Caki2 (cell line): ENCODE results near the gene PRXL2C. TPM values are rescaled to one million over a fixed set of nuclear protein-coding genes. Genes with fewer than 3 reads are reported as not detected.
"Not testable (repeated sequence)": the region's sequence is repeated elsewhere in the genome, so short reads cannot be mapped to it uniquely, and the experiment has no call there.

Experiments
- DNase-seq: peaks from one replicate; pipeline ENCODE4 v3.0.0-alpha.2; 2015; ENCODE audit warnings: low read depth
- in situ Hi-C: cut with HindIII; loops from 2 replicates; pipeline ENCODE4 v1.10.0; 2016; ENCODE audit warnings: low sequenced_read_pairs, low pct_unique_long_range_greater_than_20kb, mixed read lengths
- total RNA-seq: library from RNA; depleted of rRNA; stranded (reverse); fragments of >200 nt; shearing (Covaris generic); gene quantifications from 2 replicates; pipeline ENCODE4 v1.2.3, GENCODE V29; 2014; ENCODE audit warnings: low replicate concordance; rRNA removed

PRXL2C gene, protein sequence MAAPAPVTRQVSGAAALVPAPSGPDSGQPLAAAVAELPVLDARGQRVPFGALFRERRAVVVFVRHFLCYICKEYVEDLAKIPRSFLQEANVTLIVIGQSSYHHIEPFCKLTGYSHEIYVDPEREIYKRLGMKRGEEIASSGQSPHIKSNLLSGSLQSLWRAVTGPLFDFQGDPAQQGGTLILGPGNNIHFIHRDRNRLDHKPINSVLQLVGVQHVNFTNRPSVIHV
- total RNA-seq, result 17.0 and 24.2 TPM in 2 replicates

DNA sequence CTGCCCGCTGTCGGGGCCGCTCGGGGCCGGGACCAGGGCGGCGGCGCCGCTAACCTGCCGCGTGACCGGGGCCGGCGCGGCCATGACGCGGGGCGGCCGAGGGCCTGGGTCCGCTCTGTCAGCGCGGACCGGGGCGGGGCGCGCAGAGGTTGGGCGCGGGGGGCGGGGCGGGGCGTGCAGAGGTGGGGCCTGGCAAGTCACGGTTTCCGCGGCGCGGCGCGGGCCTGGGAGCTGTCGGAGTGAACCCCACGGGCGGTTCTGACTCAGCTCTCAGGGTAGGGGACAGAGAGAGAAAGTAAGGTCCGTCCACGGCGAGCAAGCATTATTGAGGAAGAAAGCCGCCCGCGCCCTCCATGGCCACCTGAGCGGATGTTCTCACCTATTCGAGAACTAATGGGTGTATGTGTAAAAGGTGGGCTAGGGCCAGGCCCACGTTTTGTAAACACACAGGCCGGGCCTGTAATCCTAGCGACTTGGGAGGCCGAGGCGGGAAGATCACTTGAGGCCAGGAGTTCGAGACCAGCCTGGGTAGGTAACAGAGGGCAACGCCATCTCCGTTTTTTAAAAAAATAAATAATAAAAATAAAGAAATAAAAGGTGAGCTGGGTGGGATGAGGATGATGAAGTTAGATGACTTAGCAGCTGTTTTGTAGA lies at the start of gene PRXL2C:
Gene PRXL2C, minus strand, starts transcription at position 120 of the 654 bp plus-strand sequence. Its CDS starts 36 bp downstream, at position 84.
- in situ Hi-C loops, result no loop called here
- DNase-seq, result peak; percentile 67

DNA sequence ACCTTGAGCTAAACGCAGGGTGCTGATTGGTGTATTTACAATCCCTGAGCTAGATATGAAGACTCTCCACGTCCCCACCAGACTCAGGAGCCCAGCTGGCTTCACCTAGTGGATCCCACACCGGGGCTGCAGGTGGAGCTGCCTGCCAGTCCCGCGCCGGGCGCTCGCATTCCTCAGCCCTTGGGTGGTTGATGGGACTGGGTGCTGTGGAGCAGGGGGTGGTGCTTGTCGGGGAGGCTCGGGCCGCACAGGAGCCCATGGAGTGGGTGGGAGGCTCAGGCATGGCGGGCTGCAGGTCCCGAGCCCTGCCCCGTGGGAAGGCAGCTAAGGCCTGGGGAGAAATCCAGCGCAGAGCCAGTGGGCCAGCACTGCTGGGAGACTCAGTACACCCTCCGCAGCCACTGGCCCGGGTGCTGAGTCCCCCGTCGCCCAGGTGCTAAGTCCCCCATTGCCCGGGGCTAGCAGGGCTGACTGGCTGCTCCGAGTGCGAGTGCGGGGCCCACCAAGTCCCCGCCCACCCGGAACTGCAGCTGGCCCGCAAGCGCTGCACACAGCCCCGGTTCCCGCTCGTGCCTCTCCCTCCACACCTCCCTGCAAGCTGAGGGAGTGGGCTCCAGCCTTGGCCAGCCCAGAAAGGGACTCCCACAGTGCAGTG lies 45.7 kb upstream of the PRXL2C start:
- in situ Hi-C loops, DNase-seq: not testable (repeated sequence)

DNA sequence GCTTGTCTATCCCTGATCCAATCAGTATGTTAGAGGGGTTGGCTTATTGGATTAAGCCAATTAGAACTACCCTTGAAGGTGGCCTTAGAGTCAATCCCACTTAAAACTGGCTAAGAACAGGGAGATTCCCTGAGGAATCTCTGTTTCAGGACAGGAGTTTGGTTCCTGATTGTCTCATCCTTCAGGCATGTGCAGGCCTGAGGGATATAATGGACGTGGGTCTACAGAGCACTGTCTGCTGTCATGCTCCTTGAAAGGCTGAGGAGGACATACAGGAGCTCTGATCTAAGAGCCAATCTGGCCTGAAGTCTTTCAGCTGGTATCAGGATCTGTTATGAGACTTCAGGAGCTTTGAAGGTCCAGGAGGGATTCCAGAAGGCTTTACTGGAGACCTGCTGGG lies 36.2 kb upstream of the PRXL2C start:
- DNase-seq, result no peak
- in situ Hi-C loops, result no loop called here

DNA sequence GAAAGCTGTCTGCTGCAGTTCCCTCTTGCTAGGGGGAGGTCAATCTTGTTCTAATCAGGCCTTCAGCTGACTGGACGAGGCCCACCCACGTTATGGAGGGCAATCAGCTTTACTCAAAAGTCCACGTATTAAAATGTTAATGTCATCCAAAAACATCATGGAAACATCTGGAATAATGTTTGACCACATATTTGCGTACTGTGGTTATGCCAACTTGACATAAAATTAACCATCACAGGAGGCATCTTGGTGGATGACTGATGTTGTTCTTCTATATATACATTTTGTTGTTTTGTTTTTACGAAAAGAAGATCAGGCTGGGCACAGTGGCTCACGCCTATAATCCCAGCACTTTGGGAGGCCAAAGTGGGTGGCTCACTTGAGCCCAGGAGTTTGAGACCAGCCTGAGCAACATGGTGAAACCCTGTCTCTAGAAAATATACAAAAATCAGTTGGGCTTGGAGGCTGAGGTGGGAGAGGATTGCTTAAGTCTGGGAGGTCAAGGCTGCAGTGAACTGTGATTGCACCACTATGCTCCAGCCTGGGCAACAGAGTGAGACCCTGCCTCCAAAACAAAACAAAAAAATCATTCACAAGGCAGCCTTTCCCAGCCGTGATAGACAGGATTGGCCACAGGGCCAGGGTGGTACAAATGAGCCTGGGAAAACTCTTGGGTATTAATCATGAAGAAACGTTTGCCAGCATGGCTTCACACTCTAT lies 33.8 kb upstream of the PRXL2C start:
- in situ Hi-C loops, result no loop called here
- DNase-seq, result no peak

DNA sequence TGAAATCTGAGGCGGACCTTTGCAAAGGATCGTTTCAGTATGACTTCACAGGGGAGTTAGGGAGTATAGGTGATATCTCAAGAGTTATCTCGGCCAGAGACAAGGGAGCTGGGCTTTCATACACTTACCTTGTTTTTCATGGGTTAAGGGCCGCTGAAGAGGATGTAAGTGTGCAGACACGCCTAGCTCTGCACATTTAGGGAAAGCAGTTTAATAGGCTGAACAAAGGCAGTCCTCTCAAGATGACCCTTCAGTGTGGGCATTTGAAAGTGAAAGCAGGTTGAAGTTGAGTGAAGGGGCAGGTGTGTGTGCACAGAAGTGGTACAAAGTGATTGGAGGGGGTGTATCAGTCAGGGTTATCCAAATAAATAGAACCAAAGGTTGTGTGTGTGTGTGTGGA lies 33.1 kb upstream of the PRXL2C start:
- no peak for DNase-seq
- in situ Hi-C loops, result no loop called here

DNA sequence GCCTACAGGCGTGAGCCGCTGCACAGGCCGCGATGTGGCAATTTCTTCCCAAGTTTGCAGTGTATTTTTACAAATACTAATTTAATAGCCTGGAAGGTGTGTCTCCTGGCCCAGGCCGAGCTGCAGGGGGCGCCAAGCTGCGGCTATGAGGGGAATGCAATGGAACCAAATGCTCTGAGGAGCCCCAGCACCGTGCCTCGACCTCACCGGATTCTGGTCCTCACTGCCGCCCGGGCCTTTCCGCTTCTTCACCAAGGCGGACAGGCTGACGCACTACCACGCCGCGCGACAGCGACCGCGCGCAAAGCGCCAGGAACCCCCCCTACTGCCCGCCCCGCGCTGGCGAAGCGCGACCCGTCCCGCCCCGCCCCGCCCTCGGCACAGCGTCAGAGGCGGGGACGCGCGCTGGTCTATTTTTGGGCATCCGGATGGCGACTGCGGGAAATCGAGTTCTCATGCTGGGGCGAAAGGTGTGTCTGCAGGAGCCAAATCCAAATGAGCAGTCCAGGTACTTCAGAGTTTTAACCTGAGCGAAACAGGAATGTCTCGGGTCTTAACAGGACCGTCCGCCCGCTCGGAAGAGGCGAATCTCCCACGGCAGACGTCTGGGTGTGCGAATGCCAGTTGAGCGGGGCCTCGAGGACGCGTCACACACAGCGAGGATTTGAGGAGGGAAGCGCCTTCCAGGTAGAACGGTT lies 31.7 kb upstream of the PRXL2C start:
- DNase-seq, result no peak
- in situ Hi-C loops, result no loop called here

DNA sequence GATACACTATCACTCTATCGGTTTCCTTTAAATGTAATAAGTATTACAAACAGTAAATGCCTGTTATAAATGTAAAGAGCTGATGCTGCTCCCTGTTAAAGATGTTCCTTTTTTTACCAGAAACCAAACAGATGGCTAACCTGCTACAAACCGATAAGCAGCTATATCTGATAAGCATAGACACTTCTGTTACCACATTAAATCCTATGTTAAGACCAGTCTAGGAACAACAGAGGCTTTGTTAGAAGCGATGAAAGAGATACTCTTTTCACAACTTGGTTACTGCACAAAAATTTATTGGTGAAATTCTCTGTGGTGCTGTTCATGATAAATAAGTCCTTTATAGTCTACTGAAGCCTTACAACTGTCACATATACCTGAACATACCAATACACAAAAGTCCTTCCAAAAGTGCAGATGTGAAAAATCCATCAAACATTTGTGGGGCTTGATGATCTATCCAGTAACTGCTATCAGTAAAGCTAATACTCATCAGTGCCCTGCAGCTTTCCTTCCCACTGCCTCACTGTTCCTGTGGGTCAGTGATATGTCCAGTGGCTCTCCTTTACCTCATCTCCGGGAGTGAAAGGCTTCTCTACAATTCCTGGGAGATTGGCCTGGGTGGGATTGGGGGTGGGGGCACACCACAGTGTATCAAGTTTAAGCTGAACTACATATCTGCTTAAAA lies 25.8 kb upstream of the PRXL2C start:
- no peak for DNase-seq
- in situ Hi-C loops, result no loop called here

DNA sequence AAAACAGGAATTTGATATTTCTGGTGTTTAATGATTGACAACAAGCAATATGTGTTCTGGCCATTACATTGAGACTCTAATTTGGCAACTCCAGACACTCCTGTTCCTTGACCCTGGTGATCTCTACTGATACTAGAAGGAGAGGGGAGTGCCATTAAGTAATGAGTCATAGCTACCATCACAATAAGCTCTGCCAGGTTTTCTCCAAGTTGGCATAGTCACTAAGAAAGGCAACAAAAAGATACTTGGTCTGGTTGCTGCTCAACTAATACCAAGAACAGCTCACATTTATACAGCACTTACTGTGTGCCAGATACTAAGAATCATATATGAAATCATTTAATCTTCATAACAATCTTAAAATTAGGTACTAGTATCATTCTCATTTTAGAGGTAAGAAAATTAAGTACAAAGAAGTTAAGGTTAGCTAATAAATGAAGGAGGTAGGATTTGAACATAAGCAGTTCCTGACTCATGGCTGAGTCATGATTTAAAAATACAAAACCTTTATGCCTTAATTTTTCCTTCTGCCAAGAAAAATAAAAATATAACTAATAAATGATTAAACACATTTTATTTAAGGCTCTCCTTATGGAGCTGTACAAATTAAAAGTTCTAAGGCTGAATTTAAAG lies 19.9 kb upstream of the PRXL2C start:
- DNase-seq, result peak; percentile 92
- in situ Hi-C loops, result no loop called here

DNA sequence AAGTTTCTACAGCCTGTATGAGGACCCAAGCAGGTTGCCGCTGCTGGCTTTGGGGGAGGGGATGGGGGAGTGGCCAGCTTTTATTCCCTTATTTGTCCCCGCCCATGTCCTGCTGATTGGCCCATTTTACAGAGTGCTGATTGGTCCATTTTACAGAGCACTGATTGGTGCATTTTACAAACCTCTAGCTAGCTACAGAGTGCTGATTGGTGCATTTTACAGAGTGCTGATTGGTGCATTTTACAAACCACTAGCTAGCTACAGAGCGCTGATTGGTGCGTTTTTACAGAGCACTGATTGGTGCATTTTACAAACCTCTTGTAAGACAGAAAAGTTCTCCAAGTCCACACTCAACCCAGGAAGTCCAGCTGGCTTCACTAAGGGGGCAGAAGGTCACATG lies 18.7 kb upstream of the PRXL2C start:
- DNase-seq, in situ Hi-C loops: not testable (repeated sequence)

DNA sequence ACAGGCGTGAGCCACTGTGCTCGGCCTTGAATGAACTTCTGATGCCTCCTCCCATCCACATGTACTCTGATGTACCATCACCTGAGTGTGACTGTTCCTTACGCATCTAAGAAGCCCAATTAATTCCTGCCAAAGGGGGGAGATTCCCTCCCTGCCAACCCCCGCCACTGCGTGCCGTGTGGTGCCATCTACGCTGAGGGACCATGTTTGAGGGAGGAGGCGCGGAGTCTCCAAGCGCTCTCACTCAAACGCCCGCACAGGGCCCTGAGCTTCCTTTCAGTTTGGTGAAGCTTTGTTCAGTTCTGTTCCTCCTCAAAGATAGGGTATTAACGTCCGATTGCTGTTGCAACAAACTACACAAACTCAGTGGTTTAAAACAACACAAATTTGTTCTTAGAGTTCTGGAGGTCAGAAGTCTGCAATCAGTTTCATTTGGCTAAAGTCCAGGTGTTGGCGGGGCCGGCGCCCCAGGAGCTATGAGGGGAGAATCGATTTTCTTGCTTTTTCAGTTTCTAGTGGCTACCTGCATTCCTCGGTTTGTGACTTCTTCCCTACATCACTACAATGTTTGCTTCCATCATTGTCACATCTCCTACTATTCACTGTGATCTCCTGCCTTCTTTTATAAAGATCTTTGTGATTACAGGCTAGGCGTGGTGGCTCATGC lies 13.9 kb upstream of the PRXL2C start:
- DNase-seq, result no peak
- in situ Hi-C loops, result no loop called here

DNA sequence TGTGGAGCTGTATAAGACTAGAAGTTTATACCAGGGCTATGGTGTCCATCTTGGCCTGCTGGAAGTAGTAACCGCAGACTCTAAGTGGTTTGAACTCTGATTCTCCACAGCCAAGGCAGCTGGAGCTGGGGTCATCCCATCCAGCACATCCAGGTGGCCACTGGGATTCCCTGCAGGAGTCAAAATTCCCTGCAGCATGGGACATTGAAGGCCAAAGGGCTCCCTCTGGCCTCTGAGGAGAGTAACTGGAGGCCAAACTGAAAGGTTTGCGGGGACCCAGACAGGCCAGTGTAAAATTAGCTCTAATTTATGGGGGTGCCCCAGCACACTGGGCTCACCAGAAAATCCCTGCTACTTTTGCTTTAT lies 12.2 kb upstream of the PRXL2C start:
- in situ Hi-C loops, result no loop called here
- DNase-seq, result no peak

DNA sequence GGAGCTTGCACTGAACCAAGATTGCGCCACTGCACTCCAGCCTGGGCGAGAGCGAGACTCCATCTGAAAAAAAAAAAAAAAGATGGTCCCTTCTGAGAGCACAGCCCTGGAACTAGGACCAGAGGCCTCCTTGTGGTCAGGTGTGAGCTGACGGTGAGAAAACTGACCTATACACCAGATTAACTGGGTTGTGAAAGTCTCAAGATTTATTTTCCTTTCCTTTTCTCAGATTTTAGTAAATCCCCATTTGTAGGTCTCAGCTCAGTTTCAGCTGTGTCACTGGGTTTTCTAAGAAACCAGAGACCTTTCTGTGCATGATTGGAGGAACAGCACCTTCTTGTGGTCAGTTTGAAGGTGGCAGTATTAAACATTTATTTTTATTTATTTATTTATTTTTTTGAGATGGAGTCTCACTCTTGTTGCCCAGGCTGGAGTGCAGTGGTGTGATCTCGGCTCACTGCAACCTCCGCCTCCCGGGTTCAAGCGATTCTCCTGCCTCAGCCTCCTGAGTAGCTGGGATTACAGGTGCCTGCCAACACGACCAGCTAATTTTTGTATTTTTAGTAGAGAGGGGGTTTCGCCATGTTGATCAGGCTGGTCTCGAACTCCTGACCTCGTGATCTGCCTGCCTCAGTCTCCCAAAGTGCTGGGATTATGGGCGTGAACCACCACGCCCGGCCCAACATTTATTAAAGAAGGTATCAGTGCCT lies 11.7 kb upstream of the PRXL2C start:
- DNase-seq, in situ Hi-C loops: not testable (repeated sequence)

DNA sequence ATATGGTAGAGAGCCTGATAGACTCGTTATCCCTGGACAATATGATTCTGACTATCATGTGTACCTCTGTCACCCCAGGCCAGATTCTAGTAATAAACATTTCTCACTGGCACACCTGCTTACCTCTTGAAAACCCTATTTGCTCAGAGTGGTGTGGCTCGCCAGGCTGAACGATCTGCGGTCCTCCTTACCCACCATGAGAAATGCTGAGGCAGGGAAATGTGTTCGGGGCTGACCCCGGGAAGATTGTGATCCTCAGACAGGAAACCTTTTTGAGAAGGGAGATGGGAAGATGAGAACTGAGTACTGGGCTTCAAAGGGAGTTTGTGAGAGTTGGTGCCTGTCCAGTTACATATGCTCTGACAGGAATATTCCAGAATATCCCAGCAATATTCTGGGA lies 10.7 kb upstream of the PRXL2C start:
- no peak for DNase-seq
- in situ Hi-C loops, result no loop called here

DNA sequence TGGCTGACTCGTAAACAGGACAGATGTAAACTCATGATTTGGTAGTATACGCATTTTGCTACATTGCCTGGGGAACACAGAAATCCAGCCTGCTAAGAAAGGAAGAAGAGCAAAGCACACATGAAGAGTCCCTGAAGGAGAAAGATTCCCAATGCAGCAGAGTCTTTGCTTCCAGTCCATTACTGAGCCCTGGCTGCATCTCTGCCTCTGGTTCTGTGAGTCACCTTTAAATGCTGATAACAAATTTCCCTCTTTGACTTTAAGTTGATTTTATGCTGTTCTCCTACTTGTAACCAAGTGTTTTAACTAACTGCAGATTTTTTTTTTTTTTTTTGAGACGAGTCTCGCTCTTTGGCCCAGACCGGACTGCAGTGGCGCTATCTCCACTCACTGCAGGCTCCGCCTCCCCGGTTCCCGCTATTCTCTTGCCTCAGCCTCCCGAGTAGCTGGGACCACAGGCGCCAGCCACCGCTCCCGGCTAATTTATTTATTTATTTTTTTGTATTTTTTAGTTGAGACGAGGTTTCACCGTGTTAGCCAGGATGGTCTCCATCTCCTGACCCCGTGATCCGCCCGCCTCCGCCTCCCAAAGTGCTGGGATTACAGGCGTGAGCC lies 8.5 kb upstream of the PRXL2C start:
- in situ Hi-C loops, result no loop called here
- DNase-seq, result no peak

DNA sequence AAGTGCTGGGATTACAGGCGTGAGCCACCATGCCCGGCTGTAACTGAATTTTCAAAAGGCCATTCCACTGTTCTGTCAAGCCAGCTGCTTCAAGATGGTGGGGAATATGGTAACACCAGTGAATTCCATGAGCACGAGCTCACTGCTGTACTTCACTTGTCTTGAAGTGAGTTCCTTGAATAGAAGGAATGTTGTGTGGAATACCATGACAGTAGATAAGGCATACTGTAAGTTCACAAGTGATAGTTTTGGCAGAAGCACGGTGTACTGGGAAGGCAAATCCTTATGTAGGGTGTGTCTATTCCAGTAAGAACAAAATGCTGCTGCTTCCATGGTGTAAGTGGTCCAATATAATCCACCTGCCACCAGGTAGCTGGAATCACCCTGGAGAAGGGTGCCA lies 6.6 kb upstream of the PRXL2C start:
- in situ Hi-C loops, result no loop called here
- no peak for DNase-seq

DNA sequence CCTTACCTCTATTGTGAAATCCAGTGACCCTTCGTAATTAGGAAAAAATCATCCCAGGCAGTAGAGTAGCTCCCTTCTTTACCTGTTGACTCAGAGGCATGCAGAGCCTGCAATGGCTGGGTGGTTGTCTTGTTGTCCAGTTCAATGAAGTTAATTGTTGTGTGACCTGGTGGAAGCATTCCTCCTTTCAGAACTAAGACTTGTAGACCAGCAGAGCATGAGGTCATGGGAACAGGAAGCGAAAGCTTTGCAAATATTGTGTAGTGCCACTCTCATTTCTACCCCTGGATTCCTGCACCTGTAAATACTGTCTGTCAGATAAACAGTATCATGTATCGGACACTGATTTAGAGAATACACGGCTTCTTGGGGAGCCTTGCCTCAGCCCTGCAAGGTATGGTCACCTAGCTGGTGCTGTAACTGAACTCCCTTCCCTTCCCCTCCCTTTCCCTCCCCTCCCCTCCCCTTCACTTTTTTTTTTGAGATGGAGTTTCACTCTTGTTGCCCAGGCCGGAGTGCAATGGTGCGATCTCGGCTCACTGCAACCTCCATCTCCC lies 5.7 kb upstream of the PRXL2C start:
- in situ Hi-C loops, result no loop called here
- no peak for DNase-seq
